ENCODE measurements around the gene SCAMP4. TPM values are rescaled to one million over a fixed set of nuclear protein-coding genes. Genes with fewer than 3 reads are reported as not detected.
A peak's percentile ranks its signal among the peaks of the same experiment; 100 is the strongest.

The SCAMP4 gene
- total and polyA plus RNA-seq, 2 experiments from 2014 or later, result 39.4 to 106 TPM

- H3K27ac Mint-ChIP-seq, result peak overlapping the region; percentile 53; the same call in 1 of the 2 replicates
- ATAC-seq, result no peak
Observed at GRCh38 chr19:1943661-1944087, 38.5 kb downstream of the SCAMP4 start.

More at GRCh38 chr19:1943661-1944087, 38.5 kb downstream of the SCAMP4 start:
- no peaks in the 10 kb centered on the region for H3K9me2 ChIP-seq (ENCODE audit: insufficient read depth)
- H2AFZ ChIP-seq, result no peak overlapping the region
- Mint-ChIP-seq H3K9me3 (no peaks in the 10 kb centered on the region), H3K4me3 (peak overlapping the region; percentile 95), H3K4me1 (peaks cover 23% of the 10 kb centered on the region), H3K27me3 (ENCODE audit: insufficient read depth, low read depth, poor library complexity) (peaks cover 21% of the 10 kb centered on the region), H3K36me3 (ENCODE audit: low read depth) (no peaks in the 10 kb centered on the region; the same call in 1 of the 3 replicates)
- peaks cover 29% of the 10 kb centered on the region for H4K20me1 ChIP-seq (replicated peaks; ENCODE audit: insufficient read depth)
- peaks cover 18% of the 10 kb centered on the region for H3K4me1 ChIP-seq (ENCODE audit: insufficient read depth)
- no peak overlapping the region for H3K27ac ChIP-seq (ENCODE audit: low read depth)
- no peak for DNase-seq (ENCODE audit: low spot score)
- no peaks in the 10 kb centered on the region for H3K36me3 ChIP-seq (ENCODE audit: insufficient read depth)
- H3K27me3 ChIP-seq (ENCODE audit: insufficient read depth), result no peaks in the 10 kb centered on the region
- H3K79me2 ChIP-seq (replicated peaks; ENCODE audit: insufficient read depth), result peaks cover 69% of the 10 kb centered on the region
- H3F3A ChIP-seq (replicated peaks; ENCODE audit: low read depth), result peaks cover 10% of the 10 kb centered on the region
- TF ChIP-seq STAT1 (IDR thresholded peaks at IDR 0.05; ENCODE audit: unreplicated experiment) (no peak), CTCF (conservative IDR thresholded peaks at IDR 0.05; ENCODE audit: low read depth in 2 of 2) (no peak), CREB1 (CRISPR knock-in tag; IDR thresholded peaks at IDR 0.05; ENCODE audit: low read depth) (no peak), ZNF462 (CRISPR knock-in tag; IDR thresholded peaks at IDR 0.05) (no peak), JUNB (IDR thresholded peaks at IDR 0.05; ENCODE audit: unreplicated experiment) (no peak), NANOG (IDR thresholded peaks at IDR 0.05; ENCODE audit: borderline replicate concordance) (no peak), REST (IDR thresholded peaks at IDR 0.05; ENCODE audit: unreplicated experiment) (no peak), EZH2 (IDR thresholded peaks at IDR 0.05; ENCODE audit: low read depth, unreplicated experiment) (no peak), ZNF114 (CRISPR knock-in tag; IDR thresholded peaks at IDR 0.05) (no peak), EZH2phosphoT487 (IDR thresholded peaks at IDR 0.05; ENCODE audit: unreplicated experiment) (no peak), ZNF331 (CRISPR knock-in tag; IDR thresholded peaks at IDR 0.05; ENCODE audit: low read depth) (no peak)
- peak overlapping the region; percentile 92; the same call in 1 of the 2 replicates for H3K4me2 ChIP-seq
- peak overlapping the region; percentile 90; the same call in 1 of the 2 replicates for H3K4me3 ChIP-seq

Measured in GM23338 (cell line).